Hematopoietic multipotent progenitor cell treated with erythropoietin and hydrocortisone succinate and interleukin-3 and kit ligand, for 17 days (in vitro differentiated cells): Measurements from ENCODE around the gene ADH7.

Experiments
- DNase-seq: peaks from one replicate; pipeline ENCODE4 v3.0.0-alpha.2; 2015; ENCODE audit warnings: low spot score

Gene ADH7

DNA sequence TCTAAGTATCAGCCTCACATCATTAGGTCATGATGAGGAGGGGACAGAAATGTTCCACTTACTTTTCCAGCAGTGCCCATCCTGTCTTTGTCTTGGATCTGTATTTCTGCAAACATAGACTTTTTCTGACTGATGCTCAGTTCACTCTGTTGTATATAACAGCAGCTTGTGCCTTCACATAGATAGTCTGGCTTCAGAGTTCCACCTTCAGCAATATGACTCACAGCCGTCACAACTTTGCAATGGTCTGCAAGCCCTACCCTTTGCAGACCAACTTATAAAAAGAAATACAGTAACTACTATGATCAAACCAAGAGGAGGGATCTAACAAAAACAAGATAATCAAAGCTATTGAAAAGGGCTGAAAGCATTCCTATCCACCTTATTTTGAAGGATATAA lies at the start of gene ADH7:
Gene ADH7, minus strand, starts transcription at position 189 of the 400 bp plus-strand sequence. Its CDS starts 109 bp downstream, at position 80.
- no peak for DNase-seq

DNA sequence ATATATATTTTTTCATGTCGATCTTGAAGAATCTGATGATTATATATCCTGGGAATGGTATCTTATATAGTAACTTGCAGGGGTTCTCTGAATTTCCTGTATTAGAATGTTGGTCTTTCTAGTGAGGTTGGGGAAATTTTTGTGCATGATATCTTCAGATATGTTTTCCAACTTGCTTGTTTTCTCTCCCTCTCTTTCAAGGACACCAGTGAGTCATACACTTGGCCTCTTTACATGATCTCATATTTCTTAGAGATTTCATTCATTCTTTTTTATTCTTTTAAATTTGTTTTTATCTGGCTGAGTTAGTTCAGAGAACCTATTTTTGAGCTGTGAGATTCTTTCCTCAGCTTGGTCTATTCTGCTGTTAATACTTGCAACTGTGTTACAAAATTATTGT lies 48.5 kb upstream of the ADH7 start:
- DNase-seq: no peak

- DNase-seq: no peak
These were observed 38.0 kb upstream of the ADH7 start for GRCh38 chr4:99473131-99473530.

DNA sequence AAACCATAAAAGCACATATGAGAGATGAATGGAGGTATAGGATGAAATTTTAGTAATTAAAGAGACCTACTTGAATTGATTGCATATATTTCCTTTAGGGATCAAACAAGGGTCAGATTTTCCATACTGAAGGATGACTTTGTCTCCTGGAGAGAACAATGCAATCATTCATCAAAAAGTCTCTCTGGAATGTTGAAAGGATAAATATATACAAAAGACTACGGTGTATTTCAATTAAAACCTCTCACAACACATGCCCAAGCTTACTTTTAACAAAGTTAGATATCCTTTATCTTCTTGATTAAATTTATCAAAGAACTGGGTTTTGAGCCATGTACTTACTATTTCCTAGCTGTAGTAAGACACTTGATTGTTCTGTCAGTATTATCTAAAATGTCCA lies 36.8 kb upstream of the ADH7 start:
- no peak for DNase-seq

GRCh38 chr4:99471349-99471748 lies 36.2 kb upstream of the ADH7 start:
- DNase-seq: no peak

DNA sequence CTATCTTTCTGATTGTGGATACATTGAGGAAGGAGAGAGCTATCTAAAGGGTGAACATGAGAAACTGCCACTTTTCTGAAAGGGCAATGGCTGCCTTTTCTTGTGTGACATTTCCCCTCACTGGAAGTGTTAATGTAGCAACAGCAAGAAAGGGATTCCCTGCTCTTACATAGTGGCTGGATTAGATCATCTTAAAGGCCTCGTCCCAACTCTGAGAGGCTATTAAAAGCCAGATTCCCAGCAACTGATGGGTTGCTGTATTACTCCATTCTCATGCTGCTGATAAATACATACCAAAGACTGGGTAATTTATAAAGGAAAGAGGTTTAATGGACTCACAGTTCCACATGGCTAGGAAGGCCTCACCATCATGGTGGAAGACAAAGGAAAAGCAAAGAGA lies 33.7 kb upstream of the ADH7 start:
- DNase-seq: no peak

DNA sequence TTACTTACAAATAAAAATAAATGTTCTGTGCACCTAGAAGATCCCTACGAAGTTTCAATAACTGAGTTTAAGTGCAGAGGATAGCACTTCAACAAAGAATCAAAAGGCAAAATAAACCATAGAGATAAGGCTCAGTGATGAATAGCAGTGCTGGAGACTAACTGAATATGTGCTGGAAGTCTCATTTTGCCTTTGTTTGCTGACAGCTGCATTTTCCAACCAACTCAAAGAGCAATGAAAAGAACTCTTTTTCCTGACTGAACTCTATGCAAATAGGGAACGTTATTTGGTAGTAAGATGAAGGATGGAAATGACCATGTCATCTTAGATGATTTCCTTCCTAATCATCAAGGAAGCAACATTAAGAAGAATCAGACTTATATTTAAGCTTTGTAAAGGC lies 32.7 kb upstream of the ADH7 start:
- DNase-seq: no peak

DNA sequence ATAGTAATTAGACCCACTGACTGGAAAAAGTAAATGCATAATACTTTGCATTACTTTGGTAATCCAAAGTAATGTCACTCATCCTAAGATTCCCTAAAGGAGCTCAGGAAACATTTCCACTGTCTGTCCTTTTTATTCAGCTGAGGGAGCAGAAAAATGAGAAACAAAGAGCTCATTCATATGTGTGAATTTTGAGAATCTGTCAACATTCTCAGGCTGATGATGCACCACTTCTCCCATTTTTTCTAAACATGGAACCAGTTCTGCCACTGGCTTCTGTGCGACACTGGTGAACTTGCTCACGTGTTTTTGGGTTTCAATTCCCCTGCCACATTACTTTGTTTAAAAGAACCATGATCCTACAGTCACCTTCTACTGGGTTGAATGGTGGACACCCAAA lies 28.4 kb upstream of the ADH7 start:
- DNase-seq: no peak

DNA sequence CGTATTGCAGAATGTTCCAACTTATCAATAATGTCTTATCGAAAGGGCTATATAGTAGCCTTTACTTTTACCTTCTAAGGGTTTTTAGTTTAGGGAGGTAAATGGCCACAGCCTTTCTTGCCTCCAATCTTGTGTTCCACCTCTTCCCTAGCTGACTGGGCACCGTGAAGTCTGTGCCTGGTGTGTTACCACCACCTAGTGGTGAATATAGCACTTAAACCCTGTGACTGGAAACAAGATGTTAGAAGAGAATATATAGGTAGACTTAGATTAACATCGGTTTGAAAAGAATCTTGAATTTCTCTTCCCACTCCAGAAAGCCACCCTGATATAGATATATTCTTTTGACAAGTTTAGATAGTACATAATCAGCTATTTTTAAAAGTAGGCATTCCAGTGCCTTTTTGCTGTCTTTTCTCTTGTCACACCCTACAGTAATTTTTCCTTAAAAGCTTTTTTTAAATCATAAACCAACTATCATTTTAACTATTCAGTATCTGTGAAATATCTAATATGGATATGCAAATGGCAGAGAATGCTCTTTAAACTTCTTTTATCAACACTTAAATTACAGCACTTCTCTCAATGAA lies 27.8 kb upstream of the ADH7 start:
- DNase-seq: peak; percentile 43

- no peak for DNase-seq
These were observed 26.7 kb upstream of the ADH7 start for GRCh38 chr4:99461623-99462401.

DNA sequence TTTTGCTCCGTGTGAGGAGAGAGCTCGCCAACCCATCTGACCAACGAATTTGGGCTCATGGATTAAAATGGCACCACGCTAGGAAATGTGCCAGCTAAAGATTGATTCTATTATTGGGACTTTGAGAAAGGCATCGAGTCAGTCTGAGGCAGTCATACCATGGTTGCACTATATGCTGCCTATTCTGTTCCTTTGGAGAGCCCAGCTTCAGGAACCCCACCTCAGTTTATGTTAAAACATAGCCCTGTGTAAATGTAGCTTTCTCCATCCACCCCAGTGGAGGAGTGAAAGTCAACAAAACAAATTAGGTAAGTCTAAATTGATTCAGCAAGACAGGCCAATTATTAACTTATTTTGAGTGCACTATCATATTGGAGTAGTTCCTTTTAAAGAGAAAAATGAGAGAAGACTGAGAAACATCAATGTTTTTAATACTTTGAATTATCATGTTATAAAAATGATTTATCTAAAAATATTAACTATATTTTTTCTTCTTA lies 24.5 kb upstream of the ADH7 start:
- DNase-seq: no peak

GRCh38 chr4:99458911-99459447 lies 23.8 kb upstream of the ADH7 start:
- no peak for DNase-seq

GRCh38 chr4:99457676-99458075 lies 22.5 kb upstream of the ADH7 start:
- DNase-seq: no peak

DNA sequence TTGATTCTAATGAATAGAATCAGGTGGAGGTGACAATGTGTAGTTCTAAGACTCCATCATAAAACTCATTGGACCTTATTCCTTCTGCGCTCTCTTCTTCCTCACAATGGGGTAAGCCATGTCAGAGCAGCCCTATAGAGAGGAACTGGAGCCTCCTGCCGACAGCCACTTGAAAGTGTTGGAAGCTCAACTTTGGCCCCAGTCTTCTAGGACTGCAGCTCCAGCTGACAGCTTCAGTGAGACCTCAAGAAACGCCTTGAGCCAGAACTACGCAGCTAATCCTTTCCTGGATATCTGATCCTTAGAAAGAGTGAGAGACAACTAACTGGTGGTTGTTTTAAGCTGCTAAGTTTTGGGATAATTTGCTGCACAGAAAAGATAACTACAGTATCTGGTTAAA lies 22.1 kb upstream of the ADH7 start:
- DNase-seq: no peak

DNA sequence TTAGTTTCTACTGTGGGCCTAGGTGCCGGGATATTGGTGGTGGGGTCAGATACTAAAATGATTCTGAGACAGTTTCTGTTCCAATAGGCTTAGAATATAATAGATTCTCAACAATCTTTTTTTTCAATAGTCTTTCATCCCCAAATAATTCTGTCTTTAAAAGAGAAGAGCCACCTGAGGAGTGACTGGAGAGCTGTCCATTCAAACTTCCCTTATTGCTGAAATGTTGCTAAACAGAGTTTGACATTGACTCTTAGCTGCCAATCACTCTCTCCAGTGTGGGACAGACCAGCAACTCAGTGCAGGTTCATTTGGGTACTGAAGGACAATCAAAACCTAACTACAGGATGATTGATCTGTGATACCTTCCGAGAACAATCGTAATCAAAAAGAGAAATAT lies 12.4 kb upstream of the ADH7 start:
- no peak for DNase-seq

- DNase-seq: no peak
These were observed 11.9 kb upstream of the ADH7 start for GRCh38 chr4:99447079-99447478.

DNA sequence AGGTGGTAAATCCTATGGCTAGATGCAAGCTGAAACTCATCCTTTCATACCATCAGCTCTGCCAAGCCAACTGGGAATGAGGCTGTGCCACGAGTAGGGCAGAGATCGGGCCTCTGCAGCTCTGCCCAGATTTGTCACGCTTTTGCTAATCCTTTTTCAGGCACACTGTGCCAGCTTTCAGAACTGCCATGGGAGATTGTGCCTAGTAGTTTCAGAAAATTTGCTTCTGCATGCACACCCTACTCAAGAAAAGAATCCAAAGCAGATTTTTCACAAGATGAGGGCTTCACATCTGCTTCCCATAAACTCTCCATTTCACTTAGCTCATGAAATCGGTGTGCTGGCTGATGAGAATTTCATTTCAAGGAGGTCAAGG lies 3.3 kb upstream of the ADH7 start:
- DNase-seq: no peak

DNA sequence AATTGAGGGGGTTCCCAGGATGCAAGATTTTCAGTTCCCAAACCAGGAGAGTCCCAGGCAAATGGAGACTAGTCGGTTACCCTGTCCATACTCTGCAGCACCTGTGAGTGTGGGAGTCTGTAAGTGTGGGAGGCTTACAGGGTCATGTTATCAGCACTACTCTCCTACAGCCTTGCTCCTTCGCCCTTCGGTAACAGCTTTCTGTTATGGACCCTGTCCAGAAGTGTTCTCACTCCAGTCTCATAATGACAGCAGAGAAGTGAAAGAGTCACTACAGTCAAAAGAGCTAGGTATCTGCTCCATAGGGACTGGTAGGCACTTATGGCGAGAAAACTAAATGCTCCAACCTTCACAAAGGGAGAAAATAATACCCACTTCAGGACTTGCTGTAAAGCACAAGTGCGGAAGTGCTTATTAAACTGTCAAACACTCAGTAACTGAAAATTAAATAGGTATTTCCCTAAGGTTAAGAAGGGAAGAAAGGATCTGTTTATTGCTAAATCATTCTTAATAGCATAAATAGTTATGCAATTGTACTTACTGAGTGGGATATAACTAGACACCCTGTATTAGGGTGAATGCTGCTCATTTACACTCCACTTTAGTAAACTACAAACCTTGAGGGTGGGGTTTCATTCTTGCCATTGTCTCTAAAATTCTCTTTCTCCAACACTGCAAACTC lies 2.7 kb upstream of the ADH7 start:
- no peak for DNase-seq

- no peak for DNase-seq
These were observed 2.0 kb upstream of the ADH7 start for GRCh38 chr4:99436976-99437722.

DNA sequence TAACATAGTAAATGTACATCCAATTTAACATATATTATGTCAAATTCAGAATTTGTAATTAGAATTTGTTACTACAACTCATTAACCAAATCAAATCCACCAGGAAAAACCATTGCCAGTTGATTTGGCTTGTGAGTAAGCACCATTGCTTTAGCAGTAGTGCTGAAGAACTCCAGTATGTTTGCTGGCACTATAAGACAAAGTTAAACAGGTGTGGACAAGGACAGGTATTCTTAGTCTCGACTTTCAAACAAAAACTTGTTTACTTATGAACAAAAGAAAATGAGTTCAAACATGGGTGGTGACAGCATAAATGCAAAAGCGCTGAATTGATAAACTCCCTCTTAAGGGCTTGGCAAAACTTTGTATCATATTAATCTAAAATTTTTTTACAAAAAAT lies 1.3 kb upstream of the ADH7 start:
- no peak for DNase-seq

DNA sequence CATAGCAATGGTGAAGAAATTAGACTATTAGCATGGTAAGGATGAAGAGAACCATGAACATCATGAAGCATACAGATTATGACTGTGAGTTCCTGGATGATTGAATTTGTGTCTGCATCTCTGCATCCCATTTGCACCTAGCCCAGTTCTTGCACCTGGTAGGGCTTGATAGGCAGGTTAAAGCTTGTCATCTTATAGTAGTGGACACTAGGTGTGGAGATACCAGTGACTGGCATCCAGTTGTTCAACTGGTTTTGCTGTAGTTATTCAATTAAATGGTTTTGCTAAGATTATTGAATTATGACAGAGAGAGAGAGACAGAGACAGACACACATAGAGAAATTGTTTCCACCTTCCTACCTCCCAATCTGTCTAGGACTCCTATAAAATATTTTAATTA lies 5.0 kb downstream of the ADH7 start:
- no peak for DNase-seq

DNA sequence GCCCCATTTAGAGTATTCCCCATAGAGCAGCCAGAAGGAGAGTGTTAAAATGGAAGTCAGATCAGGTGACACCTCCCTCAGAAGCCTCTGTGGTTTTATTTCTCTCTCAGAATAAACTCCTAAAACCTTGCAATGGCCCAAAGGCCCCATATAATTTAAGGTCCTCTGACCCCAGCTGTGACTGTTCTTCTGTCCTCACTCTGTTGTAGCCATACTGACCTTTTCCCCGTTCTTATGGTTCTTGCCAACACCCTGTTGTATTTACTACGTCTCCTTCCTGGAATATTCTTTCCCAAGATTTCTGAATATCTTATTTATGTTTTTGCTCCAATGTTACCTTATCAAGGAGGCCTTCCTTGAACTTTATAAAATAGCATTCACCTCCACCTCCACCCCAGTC lies 18.0 kb downstream of the ADH7 start:
- DNase-seq: no peak
